HUES64 (cell line): ENCODE measurements around the gene LOXL1.

Experiments
- H3K27ac ChIP-seq: 2 replicates; pipeline ENCODE4 v1.7.0; 2013; ENCODE audit warnings: low read depth, low read length, inconsistent platforms
- H3K27me3 ChIP-seq: 2 replicates; pipeline ENCODE4 v1.6.1; 2013; ENCODE audit warnings: mild to moderate bottlenecking, low read length; ENCODE audit not compliant: insufficient read depth
- H3K36me3 ChIP-seq: 2 replicates; pipeline ENCODE4 v1.6.1; 2013; ENCODE audit warnings: mild to moderate bottlenecking, low read length; ENCODE audit not compliant: insufficient read depth
- H3K4me1 ChIP-seq: 2 replicates; pipeline ENCODE4 v1.6.1; 2013; ENCODE audit warnings: mild to moderate bottlenecking, low read length, moderate library complexity; ENCODE audit not compliant: insufficient read depth
- H3K4me3 ChIP-seq: 2 replicates; pipeline ENCODE4 v1.5.1; 2013; ENCODE audit warnings: mild to moderate bottlenecking, low read length, moderate library complexity
- H3K9ac ChIP-seq: 2 replicates; pipeline ENCODE4 v1.6.1; 2013; ENCODE audit warnings: mild to moderate bottlenecking, low read depth, low read length
- H3K9me3 ChIP-seq: 2 replicates; pipeline ENCODE4 v1.6.1; 2013; ENCODE audit warnings: low read depth, low read length; ENCODE audit not compliant: insufficient read depth
- WGBS: fragments of 150-250, 120-280 bp; methylation state at CpG from one replicate; pipeline ENCODE4 v1.1.7; 2013; ENCODE audit warnings: missing lambda C conversion rate; 5-methylcytosine and 5-hydroxymethylcytosine counted together

Gene LOXL1

GRCh38 chr15:73944161-73945129, 18.2 kb downstream of the LOXL1 start:
- 85% methylated on average over 12 of the region's 13 CpGs for WGBS
- no peak overlapping the region for H3K4me3 ChIP-seq
- peaks cover 4% of the 10 kb centered on the region; the same call in 1 of the 2 replicates for H3K4me1 ChIP-seq
- H3K27ac ChIP-seq, result no peak overlapping the region; the same call in 1 of the 2 replicates
- H3K36me3 ChIP-seq, result no peaks in the 10 kb centered on the region
- no peaks in the 10 kb centered on the region for H3K9me3 ChIP-seq
- H3K9ac ChIP-seq, result peak overlapping the region; percentile 59; the same call in 1 of the 2 replicates
- no peaks in the 10 kb centered on the region for H3K27me3 ChIP-seq

- H3K9me3 ChIP-seq, result no peaks in the 10 kb centered on the region
- H3K4me3 ChIP-seq, result no peak overlapping the region
- H3K27me3 ChIP-seq, result no peaks in the 10 kb centered on the region
- no peak overlapping the region for H3K27ac ChIP-seq
- no peaks in the 10 kb centered on the region for H3K36me3 ChIP-seq
- H3K9ac ChIP-seq, result no peak overlapping the region
- 90% methylated on average over 4 of the region's 4 CpGs for WGBS
- H3K4me1 ChIP-seq, result peaks cover 4% of the 10 kb centered on the region; the same call in 1 of the 2 replicates
Observed at GRCh38 chr15:73945130-73945508, 18.9 kb downstream of the LOXL1 start.

- Histone ChIP-seq H3K9me3 (no peaks in the 10 kb centered on the region), H3K36me3 (no peaks in the 10 kb centered on the region), H3K27me3 (no peaks in the 10 kb centered on the region), H3K4me3 (no peak overlapping the region), H3K27ac (no peak overlapping the region), H3K9ac (no peak overlapping the region), H3K4me1 (peaks cover 7% of the 10 kb centered on the region; the same call in 1 of the 2 replicates)
- 94% methylated on average over 17 of the region's 17 CpGs for WGBS
Observed at GRCh38 chr15:73946046-73946721, 19.9 kb downstream of the LOXL1 start.

DNA sequence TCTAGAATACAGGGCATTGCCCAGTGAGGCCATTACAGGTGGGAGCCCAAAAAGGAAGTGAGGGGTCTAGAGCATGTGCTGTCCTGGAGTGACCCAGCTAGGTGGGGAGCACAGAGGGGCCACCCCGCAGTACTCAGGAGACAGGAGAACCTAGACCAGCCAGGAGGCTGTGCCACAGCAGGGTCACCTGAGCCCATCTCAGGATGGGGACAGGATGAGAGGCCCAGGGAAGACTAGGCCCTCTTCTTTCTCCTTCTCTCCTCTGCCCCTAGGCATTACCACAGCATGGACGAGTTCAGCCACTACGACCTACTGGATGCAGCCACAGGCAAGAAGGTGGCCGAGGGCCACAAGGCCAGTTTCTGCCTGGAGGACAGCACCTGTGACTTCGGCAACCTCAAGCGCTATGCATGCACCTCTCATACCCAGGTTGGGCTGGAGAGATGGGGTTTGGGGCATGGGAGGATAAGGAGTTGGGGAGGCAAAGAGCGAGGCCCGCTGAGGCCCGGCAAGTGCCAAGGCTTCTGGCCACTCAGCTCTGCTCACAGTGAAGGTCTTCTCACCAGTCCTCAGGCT, 20.6 kb downstream of the LOXL1 start:
- H3K4me3 ChIP-seq, result no peak overlapping the region
- no peak overlapping the region for H3K9ac ChIP-seq
- 95% methylated on average over 9 of the region's 9 CpGs for WGBS
- H3K27me3 ChIP-seq, result no peaks in the 10 kb centered on the region
- H3K36me3 ChIP-seq, result no peaks in the 10 kb centered on the region
- H3K4me1 ChIP-seq, result peaks cover 14% of the 10 kb centered on the region
- no peak overlapping the region for H3K27ac ChIP-seq
- no peaks in the 10 kb centered on the region for H3K9me3 ChIP-seq

GRCh38 chr15:73947651-73948050, 21.4 kb downstream of the LOXL1 start:
- WGBS, result 92% methylated on average over 9 of the region's 9 CpGs
- no peaks in the 10 kb centered on the region for H3K9me3 ChIP-seq
- no peak overlapping the region for H3K9ac ChIP-seq
- peaks cover 16% of the 10 kb centered on the region for H3K4me1 ChIP-seq
- H3K27ac ChIP-seq, result no peak overlapping the region
- H3K36me3 ChIP-seq, result no peaks in the 10 kb centered on the region
- no peak overlapping the region for H3K4me3 ChIP-seq
- H3K27me3 ChIP-seq, result no peaks in the 10 kb centered on the region

GRCh38 chr15:73948396-73948795, 22.1 kb downstream of the LOXL1 start:
- 90% methylated on average over 4 of the region's 4 CpGs for WGBS
- Histone ChIP-seq H3K27me3 (no peaks in the 10 kb centered on the region), H3K36me3 (no peaks in the 10 kb centered on the region), H3K9me3 (no peaks in the 10 kb centered on the region), H3K4me1 (peaks cover 16% of the 10 kb centered on the region), H3K4me3 (no peak overlapping the region), H3K9ac (no peak overlapping the region), H3K27ac (no peak overlapping the region)

DNA sequence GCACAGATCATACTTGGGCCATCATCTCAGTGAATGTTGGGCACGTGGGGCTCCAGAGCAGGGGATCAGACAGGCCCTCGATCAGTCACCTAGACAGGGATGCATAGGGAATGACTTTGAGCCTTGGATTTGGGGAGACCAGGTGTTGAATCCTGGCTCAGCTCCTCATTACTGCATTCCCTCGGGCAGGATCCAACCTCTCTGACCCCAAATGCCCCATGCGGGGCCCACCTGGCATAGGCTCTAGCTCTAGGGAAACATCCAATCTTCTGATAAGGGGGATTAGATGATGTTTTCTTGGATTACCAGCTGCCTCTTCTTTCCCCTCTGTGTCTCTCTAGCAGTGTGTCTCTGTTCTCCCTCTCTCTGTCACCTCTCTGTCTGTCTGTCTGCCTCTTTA, 22.7 kb downstream of the LOXL1 start:
- H3K9ac ChIP-seq, result no peak overlapping the region
- H3K9me3 ChIP-seq, result no peaks in the 10 kb centered on the region
- H3K4me1 ChIP-seq, result peaks cover 16% of the 10 kb centered on the region
- 70% methylated on average over 4 of the region's 4 CpGs for WGBS
- no peak overlapping the region for H3K27ac ChIP-seq
- H3K4me3 ChIP-seq, result no peak overlapping the region
- no peaks in the 10 kb centered on the region for H3K27me3 ChIP-seq
- H3K36me3 ChIP-seq, result no peaks in the 10 kb centered on the region

- peaks cover 12% of the 10 kb centered on the region for H3K4me1 ChIP-seq
- H3K27me3 ChIP-seq, result no peaks in the 10 kb centered on the region
- no peak overlapping the region for H3K27ac ChIP-seq
- 92% methylated on average over 10 of the region's 10 CpGs for WGBS
- no peaks in the 10 kb centered on the region for H3K36me3 ChIP-seq
- H3K9me3 ChIP-seq, result no peaks in the 10 kb centered on the region
- no peak overlapping the region for H3K4me3 ChIP-seq
- H3K9ac ChIP-seq, result no peak overlapping the region
Observed at GRCh38 chr15:73949496-73949895, 23.2 kb downstream of the LOXL1 start.

DNA sequence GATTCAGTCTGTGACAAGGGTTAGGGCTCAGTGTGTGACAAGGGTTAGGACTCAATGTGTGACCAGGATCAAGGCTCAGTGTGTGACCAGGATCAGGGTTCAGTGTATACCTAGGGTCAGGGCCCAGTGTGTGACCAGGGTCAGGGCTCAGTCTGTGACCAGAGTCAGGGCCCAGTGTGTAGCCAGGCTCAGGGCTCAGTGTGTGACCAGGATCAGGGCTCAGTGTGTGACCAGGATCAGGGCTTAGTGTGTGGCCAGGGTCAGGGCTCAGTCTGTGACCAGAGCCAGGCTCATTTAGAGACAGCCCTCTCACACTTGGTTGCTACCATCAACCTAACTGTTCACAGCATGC, 24.2 kb downstream of the LOXL1 start:
- Histone ChIP-seq H3K9ac (no peak overlapping the region), H3K9me3 (no peaks in the 10 kb centered on the region), H3K36me3 (no peaks in the 10 kb centered on the region), H3K4me3 (no peak overlapping the region), H3K27me3 (no peaks in the 10 kb centered on the region), H3K27ac (no peak overlapping the region), H3K4me1 (peaks cover 12% of the 10 kb centered on the region)

- H3K9me3 ChIP-seq, result no peaks in the 10 kb centered on the region
- no peak overlapping the region for H3K27ac ChIP-seq
- H3K27me3 ChIP-seq, result no peaks in the 10 kb centered on the region
- 12% methylated on average over 15 of the region's 15 CpGs for WGBS
- peak overlapping the region; percentile 15; the same call in 1 of the 2 replicates for H3K9ac ChIP-seq
- no peak overlapping the region for H3K4me3 ChIP-seq
- peaks cover 12% of the 10 kb centered on the region for H3K4me1 ChIP-seq
- H3K36me3 ChIP-seq, result no peaks in the 10 kb centered on the region
Observed at GRCh38 chr15:73950831-73951561, 24.7 kb downstream of the LOXL1 start.
